ENCODE measurements around the gene ANKRD36B. TPM values are rescaled to one million over a fixed set of nuclear protein-coding genes. Genes with fewer than 3 reads are reported as not detected.
"Not testable (repeated sequence)": the region's sequence is repeated elsewhere in the genome, so short reads cannot be mapped to it uniquely, and the experiment has no call there.

The ANKRD36B gene
- polyA plus RNA-seq, 1 of the 3 experiments (the other 2 are of a cell fraction), result 3.8 TPM

DNA sequence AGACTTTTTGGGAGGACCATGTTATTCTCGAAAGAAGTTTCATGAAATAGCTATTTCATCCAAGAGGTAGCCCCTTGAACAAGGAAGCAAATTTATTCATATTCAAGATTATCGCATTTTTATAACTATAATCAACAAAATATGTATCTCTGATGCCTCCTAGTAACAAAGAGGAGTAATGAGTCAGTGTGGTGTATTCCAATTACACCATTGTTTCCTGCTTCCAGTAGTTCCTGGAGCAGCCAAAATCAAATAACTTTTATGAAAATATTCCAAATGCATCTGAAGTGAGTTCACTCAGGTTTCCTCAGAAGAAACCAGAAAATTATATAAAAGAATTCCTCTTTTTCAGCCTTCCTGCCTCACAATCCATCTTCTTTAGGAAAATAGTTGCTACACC lies 43.0 kb downstream of the ANKRD36B start (continued):
- TF ChIP-seq, protein P1, sequence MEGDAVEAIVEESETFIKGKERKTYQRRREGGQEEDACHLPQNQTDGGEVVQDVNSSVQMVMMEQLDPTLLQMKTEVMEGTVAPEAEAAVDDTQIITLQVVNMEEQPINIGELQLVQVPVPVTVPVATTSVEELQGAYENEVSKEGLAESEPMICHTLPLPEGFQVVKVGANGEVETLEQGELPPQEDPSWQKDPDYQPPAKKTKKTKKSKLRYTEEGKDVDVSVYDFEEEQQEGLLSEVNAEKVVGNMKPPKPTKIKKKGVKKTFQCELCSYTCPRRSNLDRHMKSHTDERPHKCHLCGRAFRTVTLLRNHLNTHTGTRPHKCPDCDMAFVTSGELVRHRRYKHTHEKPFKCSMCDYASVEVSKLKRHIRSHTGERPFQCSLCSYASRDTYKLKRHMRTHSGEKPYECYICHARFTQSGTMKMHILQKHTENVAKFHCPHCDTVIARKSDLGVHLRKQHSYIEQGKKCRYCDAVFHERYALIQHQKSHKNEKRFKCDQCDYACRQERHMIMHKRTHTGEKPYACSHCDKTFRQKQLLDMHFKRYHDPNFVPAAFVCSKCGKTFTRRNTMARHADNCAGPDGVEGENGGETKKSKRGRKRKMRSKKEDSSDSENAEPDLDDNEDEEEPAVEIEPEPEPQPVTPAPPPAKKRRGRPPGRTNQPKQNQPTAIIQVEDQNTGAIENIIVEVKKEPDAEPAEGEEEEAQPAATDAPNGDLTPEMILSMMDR (IDR thresholded peaks at IDR 0.05), result no peak
- TF ChIP-seq GABPA (IDR thresholded peaks at IDR 0.05; ENCODE audit: low read depth) (no peak), TCF12 (IDR thresholded peaks at IDR 0.05) (no peak)

DNA sequence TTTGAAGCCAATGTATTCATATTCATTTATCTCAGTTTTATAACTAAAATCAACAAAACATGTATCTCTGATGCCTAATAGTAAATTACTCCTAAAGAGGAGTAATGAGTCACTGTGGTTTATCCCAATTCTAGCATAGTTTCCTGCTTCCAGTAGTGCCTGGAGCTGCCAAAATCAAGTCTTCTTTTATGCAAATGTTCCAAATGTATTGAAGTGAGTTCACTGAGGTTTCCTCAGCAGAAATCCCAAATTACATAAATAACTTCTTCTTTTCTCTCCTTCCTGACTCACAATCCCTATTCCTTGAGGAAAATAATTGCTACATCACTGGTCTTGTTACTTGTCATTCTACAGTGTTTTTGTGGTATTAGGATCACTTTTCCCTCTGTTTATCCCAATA lies 44.8 kb downstream of the ANKRD36B start:
- DNase-seq; CTCF ChIA-PET; H3K9ac ChIP-seq; H3K27me3 ChIP-seq (ENCODE audit: insufficient read depth); H3K4me2 ChIP-seq; H3F3A ChIP-seq (replicated peaks; ENCODE audit: insufficient read depth); H3K9me2 ChIP-seq; H4K20me1 ChIP-seq (ENCODE audit: insufficient read depth); H3K4me3 ChIP-seq (ENCODE audit: low read depth in 2 of 2, low read length in 1 of 2); H3K27ac ChIP-seq (ENCODE audit: low read depth in 2 of 2, low read length in 1 of 2); H3K9me3 ChIP-seq; H2AFZ ChIP-seq (ENCODE audit: low read depth); POLR2A ChIA-PET; H3K4me1 ChIP-seq (ENCODE audit: control insufficient read depth in 1 of 2, insufficient read depth in 2 of 2, low read depth in 1 of 2, low read length in 1 of 2); H3K79me2 ChIP-seq (ENCODE audit: insufficient read depth): not testable (repeated sequence)
- H3K36me3 ChIP-seq (replicated peaks in 1 of 2; ENCODE audit: control insufficient read depth in 1 of 2, insufficient read depth in 2 of 2, low read length in 1 of 2), result peaks cover 16 to 26% of the 10 kb centered on the region in 2 experiments

DNA sequence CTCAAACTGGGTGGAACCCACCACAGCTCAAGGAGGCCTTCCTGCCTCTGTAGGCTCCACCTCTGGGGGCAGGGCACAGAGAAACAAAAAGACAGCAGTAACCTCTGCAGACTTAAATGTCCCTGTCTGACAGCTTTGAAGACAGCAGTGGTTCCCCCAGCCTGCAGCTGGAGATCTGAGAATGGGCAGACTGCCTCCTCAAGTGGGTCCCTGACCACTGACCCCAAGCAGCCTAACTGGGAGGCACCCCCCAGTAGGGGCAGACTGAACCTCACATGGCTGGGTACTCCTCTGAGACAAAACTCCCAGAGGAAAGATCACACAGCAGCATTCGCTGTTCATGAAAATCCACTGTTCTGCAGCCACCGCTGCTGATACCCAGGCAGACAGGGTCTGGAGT lies 63.8 kb downstream of the ANKRD36B start:
- H3K36me3 ChIP-seq (replicated peaks in 1 of 2; ENCODE audit: control insufficient read depth in 1 of 2, insufficient read depth in 2 of 2, low read length in 1 of 2); H3K9ac ChIP-seq: not testable (repeated sequence)
- WGBS (ENCODE audit: low lambda C conversion rate), result 93% methylated on average over 2 of the region's 2 CpGs

DNA sequence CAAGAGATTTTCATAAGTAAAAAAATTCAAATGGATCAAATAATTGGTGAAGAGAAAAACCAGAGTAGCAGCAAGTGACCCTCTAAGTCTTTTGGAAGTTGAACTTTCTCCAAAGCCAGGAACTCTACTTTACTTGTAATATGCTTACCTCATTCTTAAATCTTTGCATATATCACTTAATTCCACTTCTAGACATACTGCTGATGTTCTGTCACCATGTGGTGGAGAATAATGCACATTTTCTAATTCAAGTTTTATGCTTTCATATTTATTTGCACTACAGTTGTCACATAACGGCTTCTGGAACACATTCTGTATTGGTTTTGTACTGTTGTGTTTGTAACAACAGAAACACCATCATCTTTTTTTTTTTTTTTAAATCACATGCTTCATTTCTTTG lies 65.9 kb downstream of the ANKRD36B start:
- WGBS (ENCODE audit: low lambda C conversion rate), result 92% methylated on average over 1 of the region's 1 CpG
- CTCF ChIA-PET; H3K79me2 ChIP-seq (ENCODE audit: insufficient read depth); H3K9me3 ChIP-seq; H3K27ac ChIP-seq (ENCODE audit: low read depth in 2 of 2, low read length in 1 of 2); H2AFZ ChIP-seq (ENCODE audit: low read depth); H4K20me1 ChIP-seq (ENCODE audit: insufficient read depth); DNase-seq; H3K36me3 ChIP-seq (replicated peaks in 1 of 2; ENCODE audit: control insufficient read depth in 1 of 2, insufficient read depth in 2 of 2, low read length in 1 of 2); H3K9ac ChIP-seq; H3K4me3 ChIP-seq (ENCODE audit: low read depth in 2 of 2, low read length in 1 of 2); H3F3A ChIP-seq (replicated peaks; ENCODE audit: insufficient read depth); H3K4me2 ChIP-seq; POLR2A ChIA-PET; H3K27me3 ChIP-seq (ENCODE audit: insufficient read depth); H3K9me2 ChIP-seq; H3K4me1 ChIP-seq (ENCODE audit: control insufficient read depth in 1 of 2, insufficient read depth in 2 of 2, low read depth in 1 of 2, low read length in 1 of 2): not testable (repeated sequence)

More for the DNA sequence above, 63.8 kb downstream of the ANKRD36B start:
- POLR2A ChIA-PET; H3K9me3 ChIP-seq; H3K9me2 ChIP-seq; H3K27me3 ChIP-seq (ENCODE audit: insufficient read depth); H3K4me2 ChIP-seq; H3K4me3 ChIP-seq (ENCODE audit: low read depth in 2 of 2, low read length in 1 of 2); H3F3A ChIP-seq (replicated peaks; ENCODE audit: insufficient read depth); H4K20me1 ChIP-seq (ENCODE audit: insufficient read depth); H3K79me2 ChIP-seq (ENCODE audit: insufficient read depth); H2AFZ ChIP-seq (ENCODE audit: low read depth); CTCF ChIA-PET; H3K27ac ChIP-seq (ENCODE audit: low read depth in 2 of 2, low read length in 1 of 2); H3K4me1 ChIP-seq (ENCODE audit: control insufficient read depth in 1 of 2, insufficient read depth in 2 of 2, low read depth in 1 of 2, low read length in 1 of 2); DNase-seq: not testable (repeated sequence)

DNA sequence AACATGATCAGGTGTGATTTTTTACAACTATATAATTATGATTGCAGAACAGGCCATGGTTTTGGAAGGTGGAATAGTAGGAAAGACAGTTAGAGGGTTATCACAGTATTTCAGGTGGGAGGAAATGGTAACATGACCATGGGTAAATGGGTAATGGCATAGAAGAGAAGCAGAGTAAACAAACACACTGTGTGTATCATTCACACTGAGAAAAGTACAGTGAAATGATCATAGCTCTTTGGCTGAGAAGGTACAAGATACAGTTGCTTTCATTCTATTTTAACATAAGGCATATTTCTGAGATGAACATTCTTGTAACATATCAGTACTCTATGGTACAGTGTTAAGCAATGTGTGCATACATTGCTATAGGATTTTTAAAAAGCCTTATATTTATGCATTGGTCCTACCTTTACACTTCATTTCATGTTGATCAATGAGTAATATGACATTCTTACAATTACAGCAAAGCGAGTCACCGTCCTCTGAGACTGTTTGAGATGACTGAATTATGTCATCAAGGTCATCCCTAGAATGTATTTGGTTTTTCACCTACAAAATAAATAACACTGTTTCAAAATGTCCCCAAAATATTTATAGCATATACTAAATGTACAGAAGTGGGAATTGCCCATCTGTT lies 66.6 kb downstream of the ANKRD36B start:
- H3K27ac ChIP-seq (ENCODE audit: low read depth in 2 of 2, low read length in 1 of 2); H4K20me1 ChIP-seq (ENCODE audit: insufficient read depth); CTCF ChIA-PET; H2AFZ ChIP-seq (ENCODE audit: low read depth); H3K4me3 ChIP-seq (ENCODE audit: low read depth in 2 of 2, low read length in 1 of 2); H3K9me2 ChIP-seq; H3K4me1 ChIP-seq (ENCODE audit: control insufficient read depth in 1 of 2, insufficient read depth in 2 of 2, low read depth in 1 of 2, low read length in 1 of 2); H3K9me3 ChIP-seq; H3K79me2 ChIP-seq (ENCODE audit: insufficient read depth); H3F3A ChIP-seq (replicated peaks; ENCODE audit: insufficient read depth); H3K9ac ChIP-seq; POLR2A ChIA-PET; H3K4me2 ChIP-seq; H3K36me3 ChIP-seq (replicated peaks in 1 of 2; ENCODE audit: control insufficient read depth in 1 of 2, insufficient read depth in 2 of 2, low read length in 1 of 2); DNase-seq; H3K27me3 ChIP-seq (ENCODE audit: insufficient read depth): not testable (repeated sequence)
- no CpG with 5 or more reads among the region's 2 CpGs for WGBS (ENCODE audit: low lambda C conversion rate)

DNA sequence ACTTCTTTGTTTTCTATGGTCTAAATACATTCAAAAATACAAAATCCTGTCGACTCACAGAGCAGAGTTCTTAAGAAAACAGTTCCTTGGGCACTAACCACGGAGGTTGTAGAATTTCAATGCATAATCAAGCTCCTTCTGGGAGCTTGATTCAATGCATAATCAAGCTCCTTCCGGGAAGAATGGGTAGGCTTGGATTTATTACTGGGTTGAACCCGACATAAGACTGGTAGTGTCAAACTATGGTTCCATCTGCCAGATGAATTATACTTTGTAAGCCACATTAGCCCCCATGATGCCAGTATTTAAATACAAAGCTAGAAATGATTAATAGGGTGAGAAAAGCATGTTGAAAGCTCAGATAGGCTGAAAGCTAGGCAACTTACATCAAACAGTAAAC lies 94.0 kb downstream of the ANKRD36B start:
- H3K27me3 ChIP-seq (ENCODE audit: insufficient read depth); H3K27ac ChIP-seq (ENCODE audit: low read depth in 2 of 2, low read length in 1 of 2); H2AFZ ChIP-seq (ENCODE audit: low read depth); H3K4me1 ChIP-seq (ENCODE audit: control insufficient read depth in 1 of 2, insufficient read depth in 2 of 2, low read depth in 1 of 2, low read length in 1 of 2); H3K4me2 ChIP-seq; H3K9me3 ChIP-seq; H3K9me2 ChIP-seq; H4K20me1 ChIP-seq (ENCODE audit: insufficient read depth); H3K79me2 ChIP-seq (ENCODE audit: insufficient read depth); H3K4me3 ChIP-seq (ENCODE audit: low read depth in 2 of 2, low read length in 1 of 2); DNase-seq; POLR2A ChIA-PET; CTCF ChIA-PET; H3K36me3 ChIP-seq (replicated peaks in 1 of 2; ENCODE audit: control insufficient read depth in 1 of 2, insufficient read depth in 2 of 2, low read length in 1 of 2); H3F3A ChIP-seq (replicated peaks; ENCODE audit: insufficient read depth); H3K9ac ChIP-seq: not testable (repeated sequence)
- 97% methylated on average over 3 of the region's 4 CpGs for WGBS (ENCODE audit: low lambda C conversion rate)

DNA sequence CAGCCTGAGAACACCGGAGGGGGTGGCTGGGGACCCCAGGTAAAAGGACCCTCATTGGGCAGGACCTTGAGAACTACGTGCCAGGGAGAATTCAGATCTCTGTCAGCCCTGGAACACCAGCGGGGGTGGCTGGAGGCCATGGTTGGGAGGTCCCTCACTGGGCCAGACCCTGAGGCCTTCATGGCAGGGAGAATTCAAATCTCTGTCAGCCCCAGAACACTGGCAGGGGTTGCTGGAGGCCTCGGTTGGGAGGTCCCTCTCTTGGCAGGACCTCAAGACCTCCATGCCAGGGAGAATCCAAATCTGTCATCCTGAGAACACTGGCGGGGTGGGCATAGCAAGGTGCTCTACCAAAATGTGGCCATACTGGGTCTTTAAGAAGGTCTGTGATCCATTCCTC lies 99.5 kb downstream of the ANKRD36B start:
- POLR2A ChIA-PET; H3K9ac ChIP-seq; H2AFZ ChIP-seq (ENCODE audit: low read depth); H3K4me1 ChIP-seq (ENCODE audit: control insufficient read depth in 1 of 2, insufficient read depth in 2 of 2, low read depth in 1 of 2, low read length in 1 of 2); H3K9me3 ChIP-seq; H3K4me2 ChIP-seq; H3K4me3 ChIP-seq (ENCODE audit: low read depth in 2 of 2, low read length in 1 of 2); H3K36me3 ChIP-seq (replicated peaks in 1 of 2; ENCODE audit: control insufficient read depth in 1 of 2, insufficient read depth in 2 of 2, low read length in 1 of 2); H3K79me2 ChIP-seq (ENCODE audit: insufficient read depth); DNase-seq; H3K27ac ChIP-seq (ENCODE audit: low read depth in 2 of 2, low read length in 1 of 2); H3K27me3 ChIP-seq (ENCODE audit: insufficient read depth); H4K20me1 ChIP-seq (ENCODE audit: insufficient read depth); H3F3A ChIP-seq (replicated peaks; ENCODE audit: insufficient read depth); CTCF ChIA-PET; H3K9me2 ChIP-seq: not testable (repeated sequence)
- 79% methylated on average over 4 of the region's 5 CpGs for WGBS (ENCODE audit: low lambda C conversion rate)
